Measurements from ENCODE around the gene FADS3. TPM values are rescaled to one million over a fixed set of nuclear protein-coding genes. Genes with fewer than 3 reads are reported as not detected.

Gene FADS3
- total and polyA plus RNA-seq, 2 of the 13 experiments (the other 11 are each of a cell fraction or from before 2014, with no cell fraction given), result 13.4 to 23.2 TPM

DNA sequence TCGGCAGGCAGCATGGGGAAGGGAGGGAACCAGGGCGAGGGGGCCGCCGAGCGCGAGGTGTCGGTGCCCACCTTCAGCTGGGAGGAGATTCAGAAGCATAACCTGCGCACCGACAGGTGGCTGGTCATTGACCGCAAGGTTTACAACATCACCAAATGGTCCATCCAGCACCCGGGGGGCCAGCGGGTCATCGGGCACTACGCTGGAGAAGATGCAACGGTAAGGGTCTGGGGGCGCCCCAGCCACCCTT is 63.0 kb downstream of the FADS3 start:
- 0% methylated on average over 2 of the region's 16 CpGs for WGBS (ENCODE audit: low lambda C conversion rate)
- Histone ChIP-seq H2AFZ (ENCODE audit: low read length) (no peak overlapping the region), H3K9ac (ENCODE audit: insufficient read depth, low read depth, low read length) (peak overlapping the region; percentile 78), H3K4me1 (ENCODE audit: insufficient read depth, low read length) (peaks cover 41% of the 10 kb centered on the region), H3K9me3 (ENCODE audit: low read length) (no peaks in the 10 kb centered on the region), H3K79me2 (ENCODE audit: insufficient read depth, low read length) (peaks cover 33% of the 10 kb centered on the region), H3K4me2 (ENCODE audit: low read depth, low read length) (peak overlapping the region; percentile 86), H3K27ac (ENCODE audit: extremely low read length, insufficient read depth, low read length) (peak overlapping the region; percentile 74), H3K27me3 (ENCODE audit: control insufficient read depth in 1 of 2, insufficient read depth in 2 of 2, low read length in 2 of 2) (no peaks in the 10 kb centered on the region), H3K4me3 (replicated peaks in 1 of 3; ENCODE audit: insufficient read depth in 1 of 3, low read depth in 2 of 3, low read length in 3 of 3) (peak overlapping the region; percentile 62 to 91 (median 82)), H3K36me3 (replicated peaks in 1 of 2; ENCODE audit: control insufficient read depth in 1 of 2, insufficient read depth in 2 of 2, low read length in 2 of 2) (no peaks in the 10 kb centered on the region), H4K20me1 (ENCODE audit: insufficient read depth, low read length) (no peaks in the 10 kb centered on the region)
- in situ Hi-C loops (cut with HindIII; ENCODE audit: extremely low pct_ligation_motif_present, low pct_unique_long_range_greater_than_20kb), result no loop called here
- no TSS peak for BruUV-seq (replicated peaks)
- intact Hi-C loops (cut with micrococcal nuclease; ENCODE audit: unreplicated experiment), result no loop called here
- no peak for FAIRE-seq
- CTCF ChIA-PET (ENCODE audit: low intra/inter-chr PET ratio, low total read pairs), result interaction anchor here (1.8 kb wide), 1 partner anchor 31 kb away, joined by 7 read pairs; no protein-coding TSS in a partner anchor
- POLR2A ChIA-PET, result interaction anchor here (1.2 to 2.8 kb wide), 3 partner anchors 12 to 72 kb away, joined by 4 to 49 read pairs (median 6); partner anchors contain the start of genes FADS1, FEN1 and TMEM258
- peak; percentile 12; the same call in 2 of the 3 replicates for ATAC-seq
- no peak for DNase-seq (ENCODE audit: low spot score)
- TF ChIP-seq ARHGAP35 (CRISPR knock-in tag; IDR thresholded peaks at IDR 0.05; ENCODE audit: borderline replicate concordance) (no peak), ARID4A (CRISPR knock-in tag; IDR thresholded peaks at IDR 0.05; ENCODE audit: borderline replicate concordance) (peak; percentile 19; the same call in 1 of the 2 replicates), PCBP1 (IDR thresholded peaks at IDR 0.05; ENCODE audit: borderline replicate concordance, low read depth, low read length) (0 out of 2 replicates have a peak, but pooled peaks have one; percentile 14), HNF4A (CRISPR knock-in tag; IDR thresholded peaks at IDR 0.05) (no peak), ZNF446 (CRISPR knock-in tag; IDR thresholded peaks at IDR 0.05) (0 out of 2 replicates have a peak, but pooled peaks have one; percentile 53), ZBTB37 (CRISPR knock-in tag; IDR thresholded peaks at IDR 0.05) (no peak), TMF1 (CRISPR knock-in tag; IDR thresholded peaks at IDR 0.05; ENCODE audit: low read depth) (0 out of 2 replicates have a peak, but pooled peaks have one; percentile 22), SIN3B (IDR thresholded peaks at IDR 0.05; ENCODE audit: low read length) (no peak), NFIC (IDR thresholded peaks at IDR 0.05; ENCODE audit: low read length) (no peak), PBX2 (CRISPR knock-in tag; IDR thresholded peaks at IDR 0.05) (no peak), ZNF800 (CRISPR knock-in tag; IDR thresholded peaks at IDR 0.05) (no peak), ZNF367 (CRISPR knock-in tag; IDR thresholded peaks at IDR 0.05; ENCODE audit: borderline replicate concordance) (no peak), ZNF772 (CRISPR knock-in tag; IDR thresholded peaks at IDR 0.05) (0 out of 2 replicates have a peak, but pooled peaks have one; percentile 6), PHF8 (CRISPR knock-in tag; IDR thresholded peaks at IDR 0.05) (no peak), NCOA5 (CRISPR knock-in tag; IDR thresholded peaks at IDR 0.05) (no peak), ZNF720 (CRISPR knock-in tag; IDR thresholded peaks at IDR 0.05) (no peak), TSC22D2 (CRISPR knock-in tag; IDR thresholded peaks at IDR 0.05; ENCODE audit: borderline replicate concordance) (no peak), ZNF773 (CRISPR knock-in tag; IDR thresholded peaks at IDR 0.05; ENCODE audit: borderline replicate concordance) (no peak)
